GM23338 (cell line): ENCODE data around the gene SLC25A20. TPM values are rescaled to one million over a fixed set of nuclear protein-coding genes. Genes with fewer than 3 reads are reported as not detected.

Experiments used
- ATAC-seq: fragments of 200-7000 bp; cut with Tn5 transposase; 3 replicates; pipeline ENCODE4 v1.9.1; 2020
- DNase-seq: peaks from one replicate; pipeline ENCODE4 v3.0.0-alpha.2; 2015; ENCODE audit warnings: low spot score
- H2AFZ ChIP-seq: fragments of 200-600 bp; sonication (generic); 2 replicates; pipeline ENCODE4 v1.8.0; 2016; ENCODE audit warnings: antibody characterized with exemption, mild to moderate bottlenecking, moderate library complexity
- H3F3A ChIP-seq: fragments of 200-600 bp; sonication (generic); replicated peaks from 2 replicates; pipeline ENCODE4 v1.8.0; 2017; ENCODE audit warnings: antibody characterized with exemption, mixed run types, low read depth
- H3K27ac ChIP-seq: fragments of 200-600 bp; sonication (generic); 2 replicates; pipeline ENCODE4 v1.6.1; 2016; ENCODE audit warnings: low read depth
- H3K27me3 ChIP-seq: fragments of 200-600 bp; sonication (generic); 2 replicates; pipeline ENCODE4 v1.8.0; 2016; ENCODE audit warnings: mild to moderate bottlenecking, mixed run types, moderate library complexity; ENCODE audit not compliant: insufficient read depth
- H3K36me3 ChIP-seq: fragments of 200-600 bp; sonication (generic); 2 replicates; pipeline ENCODE4 v1.8.0; 2016; ENCODE audit warnings: mild to moderate bottlenecking; ENCODE audit not compliant: insufficient read depth
- H3K4me1 ChIP-seq: fragments of 200-600 bp; sonication (generic); 2 replicates; pipeline ENCODE4 v1.8.0; 2016; ENCODE audit warnings: mild to moderate bottlenecking, moderate library complexity; ENCODE audit not compliant: insufficient read depth
- H3K4me2 ChIP-seq: fragments of 200-600 bp; sonication (generic); 2 replicates; pipeline ENCODE4 v1.7.1; 2017; ENCODE audit warnings: mixed run types
- H3K4me3 ChIP-seq: fragments of 200-600 bp; sonication (generic); 2 replicates; pipeline ENCODE4 v1.6.1; 2016; ENCODE audit warnings: mixed run types
- H3K79me2 ChIP-seq: fragments of 200-600 bp; sonication (generic); replicated peaks from 2 replicates; pipeline ENCODE4 v1.8.0; 2017; ENCODE audit warnings: mild to moderate bottlenecking; ENCODE audit not compliant: insufficient read depth
- H3K9me2 ChIP-seq: fragments of 200-600 bp; sonication (generic); 2 replicates; pipeline ENCODE4 v1.8.0; 2017; ENCODE audit not compliant: insufficient read depth
- H4K20me1 ChIP-seq: fragments of 200-600 bp; sonication (generic); replicated peaks from 2 replicates; pipeline ENCODE4 v1.8.0; 2017; ENCODE audit warnings: mild to moderate bottlenecking; ENCODE audit not compliant: insufficient read depth
- H3K27ac Mint-ChIP-seq: 2 replicates; pipeline ENCODE4 v1.8.0; 2020; ENCODE audit warnings: inconsistent platforms, mild to moderate bottlenecking, moderate library complexity, mixed read lengths
- H3K27me3 Mint-ChIP-seq: 3 replicates; pipeline ENCODE4 v1.8.0; 2022; ENCODE audit warnings: low read depth, mild to moderate bottlenecking, moderate library complexity, mixed read lengths, inconsistent platforms; ENCODE audit not compliant: insufficient read depth, poor library complexity
- H3K36me3 Mint-ChIP-seq: 3 replicates; pipeline ENCODE4 v1.8.0; 2021; ENCODE audit warnings: low read depth, mild to moderate bottlenecking, inconsistent platforms, moderate library complexity, mixed read lengths
- H3K4me1 Mint-ChIP-seq: 3 replicates; pipeline ENCODE4 v1.8.0; 2020; ENCODE audit warnings: mild to moderate bottlenecking, inconsistent platforms, mixed read lengths
- H3K4me3 Mint-ChIP-seq: 3 replicates; pipeline ENCODE4 v1.8.0; 2021; ENCODE audit warnings: moderate library complexity, mild to moderate bottlenecking, inconsistent platforms, mixed read lengths
- H3K9me3 Mint-ChIP-seq: 3 replicates; pipeline ENCODE4 v1.8.0; 2020; ENCODE audit warnings: moderate library complexity, mild to moderate bottlenecking, inconsistent platforms, mixed read lengths
- CREB1 ChIP-seq: fragments of 250-450 bp; sonication (Bioruptor Pico); IDR thresholded peaks from 2 replicates; pipeline ENCODE4 v1.5.0; 2020; ENCODE audit warnings: low read depth, mild to moderate bottlenecking, moderate library complexity
- CTCF ChIP-seq, 2 experiments: fragments of 200-600 bp in 1 of 2; sonication (generic) in 1 of 2; conservative IDR thresholded peaks; 2 replicates each; pipeline versions ENCODE4 v1.5.1 to v1.6.1; 2016 to 2017; ENCODE audit warnings: antibody characterized with exemption in 2 of 2, low read depth in 2 of 2, mild to moderate bottlenecking in 2 of 2, moderate library complexity in 1 of 2
- EZH2 ChIP-seq: fragments of 200-600 bp; sonication (generic); IDR thresholded peaks from one replicate; pipeline ENCODE4 v1.8.0; 2017; ENCODE audit warnings: antibody characterized with exemption, mild to moderate bottlenecking, low read depth; ENCODE audit not compliant: unreplicated experiment
- EZH2phosphoT487 ChIP-seq: fragments of 200-600 bp; sonication (generic); IDR thresholded peaks from one replicate; pipeline ENCODE4 v1.8.1; 2018; ENCODE audit warnings: antibody characterized with exemption; ENCODE audit not compliant: unreplicated experiment
- JUNB ChIP-seq: IDR thresholded peaks from one replicate; pipeline ENCODE4 v1.6.1; 2016; ENCODE audit warnings: antibody characterized with exemption; ENCODE audit not compliant: unreplicated experiment
- NANOG ChIP-seq: IDR thresholded peaks from 2 replicates; pipeline ENCODE4 v1.6.1; 2016; ENCODE audit warnings: antibody characterized with exemption, borderline replicate concordance
- POLR2AphosphoS5 ChIP-seq: IDR thresholded peaks from 2 replicates; pipeline ENCODE4 v1.6.1; 2016; ENCODE audit warnings: antibody characterized with exemption, low read depth
- STAT1 ChIP-seq: IDR thresholded peaks from one replicate; pipeline ENCODE4 v1.6.1; 2016; ENCODE audit warnings: antibody characterized with exemption; ENCODE audit not compliant: unreplicated experiment
- ZNF114 ChIP-seq: fragments of 250-450 bp; sonication (Bioruptor Pico); IDR thresholded peaks from 2 replicates; pipeline ENCODE4 v1.5.0; 2020; ENCODE audit warnings: mild to moderate bottlenecking, moderate library complexity
- ZNF331 ChIP-seq: fragments of 250-450 bp; sonication (Bioruptor Pico); IDR thresholded peaks from 2 replicates; pipeline ENCODE4 v1.5.0; 2020; ENCODE audit warnings: low read depth, mild to moderate bottlenecking, moderate library complexity
- polyA plus RNA-seq: library from polyadenylated mRNA; unstranded; fragments of >200 nt; fragmentation: Nextera tagmentation; extraction: Ambion mirVana; gene quantifications from 2 replicates; pipeline ENCODE4 v1.2.1, GENCODE V29; 2016
- total RNA-seq: library from RNA; depleted of rRNA; stranded (reverse); fragments of >200 nt; shearing (Covaris generic); gene quantifications from 2 replicates; pipeline ENCODE4 v1.2.3, GENCODE V29; 2014
- TF ChIP-seq, protein P1 (sequence below): fragments of 250-450 bp; sonication (Bioruptor Pico); IDR thresholded peaks from 2 replicates; pipeline ENCODE4 v1.5.0; 2020; ENCODE audit warnings: mild to moderate bottlenecking, moderate library complexity

SLC25A20 gene
- total and polyA plus RNA-seq, 2 experiments from 2014 or later = 3.0 to 4.3 TPM

- Histone ChIP-seq H3K4me1 (no peaks in the 10 kb centered on the region), H3K4me2 (no peak overlapping the region), H3K9me2 (no peaks in the 10 kb centered on the region), H3K36me3 (no peaks in the 10 kb centered on the region; the same call in 1 of the 2 replicates), H4K20me1 (peaks cover 40% of the 10 kb centered on the region), H3K27me3 (no peaks in the 10 kb centered on the region), H3K79me2 (peaks cover 88% of the 10 kb centered on the region), H3K4me3 (no peak overlapping the region), H2AFZ (no peak overlapping the region), H3F3A (0 out of 2 replicates have a peak, but pooled peaks cover 2% of the 10 kb centered on the region), H3K27ac (no peak overlapping the region)
- peaks cover 3% of the 10 kb centered on the region for H3K27me3 Mint-ChIP-seq
- ATAC-seq = no peak
- H3K4me3 Mint-ChIP-seq = no peak overlapping the region
- H3K27ac Mint-ChIP-seq = no peak overlapping the region
- TF ChIP-seq POLR2AphosphoS5 = no peak
- no peak for TF ChIP-seq ZNF331 (CRISPR knock-in tag)
- TF ChIP-seq JUNB = no peak
- TF ChIP-seq NANOG = no peak
- TF ChIP-seq EZH2phosphoT487 = no peak
- TF ChIP-seq ZNF114 (CRISPR knock-in tag) = no peak
- no peak for TF ChIP-seq CTCF (conservative IDR thresholded peaks at IDR 0.05; ENCODE audit: low read depth in 2 of 2)
- no peaks in the 10 kb centered on the region for H3K4me1 Mint-ChIP-seq
- H3K9me3 Mint-ChIP-seq = no peaks in the 10 kb centered on the region; the same call in 2 of the 3 replicates
- DNase-seq = no peak
- H3K36me3 Mint-ChIP-seq = peaks cover 39% of the 10 kb centered on the region
Measured at GRCh38 chr3:48938689-48939088, 40.0 kb upstream of the SLC25A20 start.

DNA sequence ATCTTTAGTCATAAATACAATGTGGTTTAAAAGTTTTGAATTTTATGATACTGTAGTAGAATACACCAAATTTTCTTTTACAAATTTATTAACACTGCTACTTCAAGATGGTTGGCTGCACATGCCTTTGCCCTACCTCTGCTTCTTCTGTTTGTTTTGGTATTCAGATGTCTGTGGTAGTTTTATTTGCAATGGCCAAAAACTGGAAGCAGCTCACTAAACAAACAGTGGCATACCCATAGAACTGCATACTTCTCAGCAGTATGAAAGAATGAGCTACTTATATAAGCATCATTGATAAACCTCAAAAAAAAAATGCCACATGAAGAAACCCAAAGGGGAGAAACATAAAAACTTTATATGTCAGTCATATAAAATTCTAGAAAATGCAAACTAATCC is 39.5 kb upstream of the SLC25A20 start:
- H3K36me3 Mint-ChIP-seq = peaks cover 42% of the 10 kb centered on the region
- H3K27ac Mint-ChIP-seq = no peak overlapping the region
- Histone ChIP-seq H3K36me3 (no peaks in the 10 kb centered on the region; the same call in 1 of the 2 replicates), H3K4me2 (no peak overlapping the region), H3K4me1 (no peaks in the 10 kb centered on the region), H4K20me1 (peaks cover 35% of the 10 kb centered on the region), H3F3A (0 out of 2 replicates have a peak, but pooled peaks cover 2% of the 10 kb centered on the region), H3K4me3 (no peak overlapping the region), H3K27ac (no peak overlapping the region), H3K9me2 (no peaks in the 10 kb centered on the region), H3K27me3 (no peaks in the 10 kb centered on the region), H3K79me2 (peaks cover 88% of the 10 kb centered on the region), H2AFZ (no peak overlapping the region)
- no peak for ATAC-seq
- no peak overlapping the region for H3K4me3 Mint-ChIP-seq
- no peaks in the 10 kb centered on the region; the same call in 2 of the 3 replicates for H3K9me3 Mint-ChIP-seq
- no peaks in the 10 kb centered on the region for H3K4me1 Mint-ChIP-seq
- DNase-seq = no peak
- peaks cover 2% of the 10 kb centered on the region for H3K27me3 Mint-ChIP-seq
- TF ChIP-seq NANOG (no peak), ZNF331 (CRISPR knock-in tag) (no peak), POLR2AphosphoS5 (no peak), EZH2phosphoT487 (no peak), STAT1 (no peak), JUNB (no peak), CTCF (conservative IDR thresholded peaks at IDR 0.05; ENCODE audit: low read depth in 2 of 2) (no peak), EZH2 (no peak), CREB1 (CRISPR knock-in tag) (no peak)
- TF ChIP-seq, protein P1, sequence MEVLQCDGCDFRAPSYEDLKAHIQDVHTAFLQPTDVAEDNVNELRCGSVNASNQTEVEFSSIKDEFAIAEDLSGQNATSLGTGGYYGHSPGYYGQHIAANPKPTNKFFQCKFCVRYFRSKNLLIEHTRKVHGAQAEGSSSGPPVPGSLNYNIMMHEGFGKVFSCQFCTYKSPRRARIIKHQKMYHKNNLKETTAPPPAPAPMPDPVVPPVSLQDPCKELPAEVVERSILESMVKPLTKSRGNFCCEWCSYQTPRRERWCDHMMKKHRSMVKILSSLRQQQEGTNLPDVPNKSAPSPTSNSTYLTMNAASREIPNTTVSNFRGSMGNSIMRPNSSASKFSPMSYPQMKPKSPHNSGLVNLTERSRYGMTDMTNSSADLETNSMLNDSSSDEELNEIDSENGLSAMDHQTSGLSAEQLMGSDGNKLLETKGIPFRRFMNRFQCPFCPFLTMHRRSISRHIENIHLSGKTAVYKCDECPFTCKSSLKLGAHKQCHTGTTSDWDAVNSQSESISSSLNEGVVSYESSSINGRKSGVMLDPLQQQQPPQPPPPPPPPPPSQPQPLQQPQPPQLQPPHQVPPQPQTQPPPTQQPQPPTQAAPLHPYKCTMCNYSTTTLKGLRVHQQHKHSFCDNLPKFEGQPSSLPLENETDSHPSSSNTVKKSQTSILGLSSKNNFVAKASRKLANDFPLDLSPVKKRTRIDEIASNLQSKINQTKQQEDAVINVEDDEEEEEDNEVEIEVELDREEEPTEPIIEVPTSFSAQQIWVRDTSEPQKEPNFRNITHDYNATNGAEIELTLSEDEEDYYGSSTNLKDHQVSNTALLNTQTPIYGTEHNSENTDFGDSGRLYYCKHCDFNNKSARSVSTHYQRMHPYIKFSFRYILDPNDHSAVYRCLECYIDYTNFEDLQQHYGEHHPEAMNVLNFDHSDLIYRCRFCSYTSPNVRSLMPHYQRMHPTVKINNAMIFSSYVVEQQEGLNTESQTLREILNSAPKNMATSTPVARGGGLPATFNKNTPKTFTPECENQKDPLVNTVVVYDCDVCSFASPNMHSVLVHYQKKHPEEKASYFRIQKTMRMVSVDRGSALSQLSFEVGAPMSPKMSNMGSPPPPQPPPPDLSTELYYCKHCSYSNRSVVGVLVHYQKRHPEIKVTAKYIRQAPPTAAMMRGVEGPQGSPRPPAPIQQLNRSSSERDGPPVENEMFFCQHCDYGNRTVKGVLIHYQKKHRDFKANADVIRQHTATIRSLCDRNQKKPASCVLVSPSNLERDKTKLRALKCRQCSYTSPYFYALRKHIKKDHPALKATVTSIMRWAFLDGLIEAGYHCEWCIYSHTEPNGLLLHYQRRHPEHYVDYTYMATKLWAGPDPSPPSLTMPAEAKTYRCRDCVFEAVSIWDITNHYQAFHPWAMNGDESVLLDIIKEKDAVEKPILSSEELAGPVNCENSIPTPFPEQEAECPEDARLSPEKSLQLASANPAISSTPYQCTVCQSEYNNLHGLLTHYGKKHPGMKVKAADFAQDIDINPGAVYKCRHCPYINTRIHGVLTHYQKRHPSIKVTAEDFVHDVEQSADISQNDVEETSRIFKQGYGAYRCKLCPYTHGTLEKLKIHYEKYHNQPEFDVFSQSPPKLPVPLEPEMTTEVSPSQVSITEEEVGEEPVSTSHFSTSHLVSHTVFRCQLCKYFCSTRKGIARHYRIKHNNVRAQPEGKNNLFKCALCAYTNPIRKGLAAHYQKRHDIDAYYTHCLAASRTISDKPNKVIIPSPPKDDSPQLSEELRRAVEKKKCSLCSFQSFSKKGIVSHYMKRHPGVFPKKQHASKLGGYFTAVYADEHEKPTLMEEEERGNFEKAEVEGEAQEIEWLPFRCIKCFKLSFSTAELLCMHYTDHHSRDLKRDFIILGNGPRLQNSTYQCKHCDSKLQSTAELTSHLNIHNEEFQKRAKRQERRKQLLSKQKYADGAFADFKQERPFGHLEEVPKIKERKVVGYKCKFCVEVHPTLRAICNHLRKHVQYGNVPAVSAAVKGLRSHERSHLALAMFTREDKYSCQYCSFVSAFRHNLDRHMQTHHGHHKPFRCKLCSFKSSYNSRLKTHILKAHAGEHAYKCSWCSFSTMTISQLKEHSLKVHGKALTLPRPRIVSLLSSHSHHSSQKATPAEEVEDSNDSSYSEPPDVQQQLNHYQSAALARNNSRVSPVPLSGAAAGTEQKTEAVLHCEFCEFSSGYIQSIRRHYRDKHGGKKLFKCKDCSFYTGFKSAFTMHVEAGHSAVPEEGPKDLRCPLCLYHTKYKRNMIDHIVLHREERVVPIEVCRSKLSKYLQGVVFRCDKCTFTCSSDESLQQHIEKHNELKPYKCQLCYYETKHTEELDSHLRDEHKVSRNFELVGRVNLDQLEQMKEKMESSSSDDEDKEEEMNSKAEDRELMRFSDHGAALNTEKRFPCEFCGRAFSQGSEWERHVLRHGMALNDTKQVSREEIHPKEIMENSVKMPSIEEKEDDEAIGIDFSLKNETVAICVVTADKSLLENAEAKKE (CRISPR knock-in tag) = no peak
